Adipocyte (in vitro differentiated cells): ENCODE results near the gene ARFIP1.
"Not testable (repeated sequence)": the region's sequence is repeated elsewhere in the genome, so short reads cannot be mapped to it uniquely, and the experiment has no call there.

ENCODE experiments used
- DNase-seq: peaks from one replicate; pipeline ENCODE4 v3.0.0-alpha.2; 2015; ENCODE audit warnings: low read depth
- H3K27me3 ChIP-seq: replicated peaks from 2 replicates; pipeline ENCODE4 v1.7.0; 2013; ENCODE audit warnings: mild to moderate bottlenecking, low read length, moderate library complexity; ENCODE audit not compliant: control insufficient read depth, insufficient read depth
- H3K36me3 ChIP-seq: 2 replicates; pipeline ENCODE4 v1.7.0; 2013; ENCODE audit warnings: low read length, mild to moderate bottlenecking, moderate library complexity; ENCODE audit not compliant: control insufficient read depth, insufficient read depth, severe bottlenecking
- H3K4me1 ChIP-seq: 2 replicates; pipeline ENCODE4 v1.7.0; 2013; ENCODE audit warnings: mild to moderate bottlenecking, low read length, moderate library complexity; ENCODE audit not compliant: control insufficient read depth, insufficient read depth
- H3K4me3 ChIP-seq: 2 replicates; pipeline ENCODE4 v1.7.0; 2013; ENCODE audit warnings: mild to moderate bottlenecking, low read length, moderate library complexity
- H3K9ac ChIP-seq: 2 replicates; pipeline ENCODE4 v1.7.0; 2013; ENCODE audit warnings: mild to moderate bottlenecking, low read length, moderate library complexity
- H3K9me3 ChIP-seq: 2 replicates; pipeline ENCODE4 v1.7.0; 2013; ENCODE audit warnings: mild to moderate bottlenecking, low read length, moderate library complexity; ENCODE audit not compliant: control insufficient read depth

The ARFIP1 gene

DNA sequence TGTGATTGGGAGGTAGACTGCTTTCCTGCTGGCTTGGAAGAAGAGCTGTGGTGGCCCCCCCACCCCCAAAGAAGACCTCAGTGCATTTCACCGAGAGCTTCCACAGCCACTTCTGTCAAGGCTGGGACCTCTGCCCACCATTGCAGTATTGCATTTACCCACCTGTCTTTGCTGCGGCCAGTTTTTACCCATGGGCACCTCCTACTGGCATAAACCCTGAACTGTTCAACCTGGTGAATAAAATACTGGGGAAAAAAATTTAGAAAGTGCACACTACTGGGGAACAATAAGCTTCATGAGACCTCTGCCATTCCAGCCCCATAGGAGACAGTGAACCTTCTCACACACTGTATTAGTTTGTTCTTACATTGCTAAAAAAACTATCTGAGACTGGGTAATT lies 40.3 kb downstream of the ARFIP1 start:
- Histone ChIP-seq H3K9me3 (no peaks in the 10 kb centered on the region), H3K27me3 (no peaks in the 10 kb centered on the region), H3K36me3 (peaks cover 5% of the 10 kb centered on the region), H3K4me1 (peaks cover 18% of the 10 kb centered on the region), H3K4me3 (no peak overlapping the region), H3K9ac (no peak overlapping the region)
- no peak for DNase-seq

DNA sequence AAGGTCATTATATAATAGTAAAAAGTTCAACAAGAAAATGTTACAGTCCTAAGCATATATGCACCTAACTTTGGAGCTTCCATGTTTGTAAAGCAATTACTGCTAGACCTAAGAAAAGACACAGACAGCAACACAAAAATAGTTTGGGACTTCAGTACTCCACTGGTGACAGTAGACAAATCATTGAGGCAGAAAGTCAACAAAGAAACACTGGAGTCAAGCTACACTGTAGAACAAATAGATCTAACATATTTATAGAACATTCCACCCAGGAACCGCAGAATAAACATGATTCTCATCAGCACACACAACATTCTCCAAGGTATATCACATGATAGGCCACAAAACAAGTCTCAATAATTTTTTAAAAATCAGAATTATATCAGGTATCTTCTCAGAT lies 42.6 kb downstream of the ARFIP1 start:
- peaks cover 8% of the 10 kb centered on the region for H3K4me1 ChIP-seq
- no peak overlapping the region for H3K4me3 ChIP-seq
- no peaks in the 10 kb centered on the region for H3K9me3 ChIP-seq

DNA sequence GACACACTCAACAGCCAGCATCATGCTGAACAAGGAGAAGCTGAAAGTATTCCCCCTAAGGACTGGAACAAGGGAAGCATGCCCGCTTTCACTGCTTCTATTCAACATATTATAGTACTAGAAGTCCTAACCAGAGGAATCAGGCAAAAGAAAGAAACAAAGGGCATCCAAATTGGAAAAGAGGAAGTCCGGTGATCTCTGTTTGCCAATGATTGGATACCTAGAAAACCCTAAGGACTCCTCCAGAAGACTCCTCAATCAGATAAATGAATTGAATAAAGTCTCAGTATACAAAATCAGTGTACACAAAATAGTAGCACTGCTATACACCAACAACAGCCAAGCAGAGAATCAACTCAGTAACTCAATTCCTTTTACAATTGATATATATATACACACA lies 44.8 kb downstream of the ARFIP1 start:
- no peaks in the 10 kb centered on the region for H3K27me3 ChIP-seq
- no peaks in the 10 kb centered on the region for H3K9me3 ChIP-seq
- H3K9ac ChIP-seq, result no peak overlapping the region
- no peak for DNase-seq
- no peak overlapping the region for H3K4me3 ChIP-seq
- H3K36me3 ChIP-seq, result peaks cover under 1% of the 10 kb centered on the region
- no peaks in the 10 kb centered on the region for H3K4me1 ChIP-seq

More for the DNA sequence above, 42.6 kb downstream of the ARFIP1 start:
- Histone ChIP-seq H3K36me3 (peaks cover 5% of the 10 kb centered on the region), H3K9ac (no peak overlapping the region), H3K27me3 (no peaks in the 10 kb centered on the region)
- DNase-seq, result no peak

DNA sequence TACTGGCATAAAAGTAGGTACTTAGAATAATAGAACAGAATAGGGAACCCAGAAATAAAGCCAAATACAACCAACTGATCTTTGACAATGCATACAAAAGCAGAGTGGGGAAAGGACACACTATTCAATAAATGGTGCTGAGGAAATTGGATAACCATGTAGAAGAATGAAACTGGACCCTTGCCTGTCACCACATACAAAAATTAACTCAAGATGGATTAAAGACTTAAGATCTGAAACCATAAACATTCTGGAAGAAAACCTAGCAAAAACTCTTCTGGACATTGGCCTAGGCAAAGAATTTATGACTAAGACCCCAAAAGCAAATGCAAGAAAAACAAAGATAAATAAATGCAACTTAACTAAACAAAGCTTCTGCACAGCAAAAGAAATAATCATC lies 45.6 kb downstream of the ARFIP1 start:
- Histone ChIP-seq H3K36me3 (peaks cover 5% of the 10 kb centered on the region), H3K4me1 (no peaks in the 10 kb centered on the region), H3K9ac (no peak overlapping the region), H3K27me3 (no peaks in the 10 kb centered on the region), H3K9me3 (no peaks in the 10 kb centered on the region), H3K4me3 (no peak overlapping the region)
- DNase-seq, result peak; percentile 15

DNA sequence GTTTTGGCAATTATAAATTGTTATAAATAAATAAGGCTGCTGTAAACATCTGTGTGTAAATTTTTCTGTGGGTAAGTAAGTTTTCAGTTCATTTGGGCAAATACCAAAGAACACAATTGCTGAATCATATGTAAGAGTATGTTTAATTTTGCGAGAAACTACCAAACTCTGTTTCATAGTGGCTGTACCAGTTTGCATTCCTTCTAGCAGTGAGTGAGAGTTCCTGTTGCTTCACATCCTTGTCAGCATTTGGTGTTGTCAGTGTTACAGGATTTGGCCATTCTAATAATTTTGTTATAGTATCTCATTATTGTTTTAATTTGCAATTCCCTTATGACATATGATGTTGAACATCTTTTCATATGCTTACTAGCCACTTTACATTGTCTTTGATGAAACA lies 48.4 kb downstream of the ARFIP1 start:
- H3K27me3 ChIP-seq, result no peaks in the 10 kb centered on the region
- H3K4me1 ChIP-seq, result no peaks in the 10 kb centered on the region
- H3K36me3 ChIP-seq, result peaks cover 13% of the 10 kb centered on the region
- no peak overlapping the region for H3K4me3 ChIP-seq
- DNase-seq, result no peak
- H3K9me3 ChIP-seq, result no peaks in the 10 kb centered on the region
- H3K9ac ChIP-seq, result no peak overlapping the region

DNA sequence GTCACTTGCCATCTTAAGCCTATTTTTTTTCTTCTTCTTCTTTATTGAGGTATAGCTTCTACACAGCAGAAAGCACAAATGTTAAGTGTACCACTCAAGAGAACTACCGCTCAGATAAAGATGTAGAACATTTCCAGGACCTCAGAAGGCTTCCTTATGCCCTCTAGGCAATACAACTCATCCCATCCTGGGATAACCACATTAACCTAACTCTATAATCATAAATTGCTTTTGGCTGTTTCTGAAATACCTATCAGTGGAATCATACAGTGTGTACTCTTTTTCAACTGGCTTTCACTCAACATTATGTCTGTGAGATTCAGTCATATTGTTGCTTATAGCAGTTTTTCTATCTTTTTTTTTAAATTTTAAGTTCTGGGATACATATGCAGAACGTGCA lies 51.7 kb downstream of the ARFIP1 start:
- no peaks in the 10 kb centered on the region for H3K4me1 ChIP-seq
- H3K36me3 ChIP-seq, result peaks cover 33% of the 10 kb centered on the region
- no peaks in the 10 kb centered on the region for H3K27me3 ChIP-seq
- H3K4me3 ChIP-seq, result no peak overlapping the region
- no peak for DNase-seq
- H3K9ac ChIP-seq, result no peak overlapping the region
- no peaks in the 10 kb centered on the region for H3K9me3 ChIP-seq

DNA sequence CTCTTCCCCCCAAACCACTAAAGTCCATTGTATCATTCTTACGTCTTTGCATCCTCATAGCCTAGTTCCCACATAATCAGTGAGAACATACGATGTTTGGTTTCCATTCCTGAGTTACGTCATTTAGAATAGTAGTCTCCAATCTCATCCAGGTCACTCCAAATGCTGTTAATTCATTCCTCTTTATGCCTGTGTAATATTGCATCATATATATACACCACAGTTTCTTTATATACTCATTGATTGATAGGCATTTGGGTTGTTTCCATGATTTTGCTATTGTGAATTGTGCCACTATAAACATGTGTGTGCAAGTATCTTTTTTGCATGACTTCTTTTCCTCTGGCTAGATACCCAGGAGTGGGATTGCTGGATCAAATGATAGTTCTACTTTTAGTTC lies 57.2 kb downstream of the ARFIP1 start:
- Histone ChIP-seq H3K27me3 (no peaks in the 10 kb centered on the region), H3K9ac (no peak overlapping the region), H3K4me3 (no peak overlapping the region), H3K4me1 (no peaks in the 10 kb centered on the region), H3K36me3 (peaks cover 30% of the 10 kb centered on the region), H3K9me3 (no peaks in the 10 kb centered on the region)
- no peak for DNase-seq

DNA sequence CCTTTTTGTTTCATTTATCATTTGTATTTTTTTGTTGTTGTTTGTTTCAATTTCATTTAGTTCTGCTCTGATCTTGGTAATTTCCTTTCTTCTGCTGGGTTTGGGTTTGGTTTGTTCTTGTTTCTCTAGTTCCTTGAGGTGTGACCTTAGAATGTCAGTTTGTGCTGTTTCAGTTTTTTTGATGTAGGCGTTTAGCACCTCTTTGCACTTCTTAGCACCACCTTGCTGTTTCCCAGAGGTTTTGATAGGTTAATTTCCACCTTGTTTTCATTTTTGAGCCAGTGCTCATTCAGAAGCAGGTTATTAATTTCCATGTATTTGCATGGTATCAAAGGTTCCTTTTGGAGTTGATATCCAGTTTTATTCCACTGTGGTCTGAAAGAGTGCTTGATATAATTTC lies 60.0 kb downstream of the ARFIP1 start:
- peaks cover 13% of the 10 kb centered on the region for H3K36me3 ChIP-seq
- not testable (repeated sequence) for H3K27me3 ChIP-seq, H3K9ac ChIP-seq, H3K4me1 ChIP-seq, DNase-seq, H3K4me3 ChIP-seq, H3K9me3 ChIP-seq

DNA sequence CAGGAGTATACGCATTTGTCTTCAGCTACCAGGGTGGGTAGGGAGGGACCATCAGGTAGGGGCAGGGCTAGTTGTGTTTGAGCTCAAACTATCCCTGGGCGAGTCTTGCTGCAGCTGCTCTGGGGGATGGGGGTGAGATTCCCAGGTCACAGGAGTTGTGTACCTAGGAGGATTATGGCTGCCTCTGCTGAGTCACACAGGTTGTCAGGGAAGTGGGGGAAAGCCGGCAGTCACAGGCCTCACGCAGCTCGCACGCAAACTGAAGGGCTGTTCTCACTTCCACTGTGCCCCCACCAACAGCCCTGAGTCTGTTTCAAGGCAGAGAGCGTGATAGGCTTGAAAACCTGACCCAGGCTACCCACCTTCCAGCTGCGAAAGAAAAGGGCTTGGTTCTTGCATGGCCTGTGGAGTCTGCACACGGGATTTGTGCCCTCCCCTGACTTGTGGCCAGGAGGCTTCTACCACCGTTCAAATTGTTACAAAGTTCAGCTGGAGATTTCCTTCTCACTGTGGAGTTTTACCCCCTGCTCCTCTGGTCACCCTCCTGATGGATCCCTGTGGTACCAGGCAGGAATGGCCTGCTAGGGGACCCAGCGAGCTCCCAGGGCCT lies 63.8 kb downstream of the ARFIP1 start:
- H3K4me3 ChIP-seq, result no peak overlapping the region

DNA sequence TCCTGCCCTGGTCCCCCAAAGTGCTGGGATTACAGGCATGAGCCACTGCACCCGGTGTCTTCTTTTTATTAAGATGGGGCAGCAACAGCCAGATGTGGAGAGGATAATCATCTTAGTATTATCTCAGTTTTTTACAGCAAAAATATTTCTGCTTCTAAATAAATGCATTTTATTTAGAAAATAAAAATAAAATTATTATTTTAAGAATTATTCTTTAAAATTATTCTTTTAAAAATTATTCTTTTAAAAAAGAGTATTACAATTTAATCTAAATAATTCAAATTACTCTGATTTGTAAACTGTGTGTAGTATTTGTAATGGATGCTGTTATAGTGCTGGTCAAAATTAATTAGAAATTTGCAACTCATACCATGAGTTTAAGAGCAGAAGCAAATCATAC lies 67.6 kb downstream of the ARFIP1 start:
- no peaks in the 10 kb centered on the region for H3K9me3 ChIP-seq
- no peaks in the 10 kb centered on the region for H3K27me3 ChIP-seq
- no peaks in the 10 kb centered on the region for H3K36me3 ChIP-seq
- peaks cover 10% of the 10 kb centered on the region for H3K4me1 ChIP-seq
- DNase-seq, result no peak
- no peak overlapping the region for H3K9ac ChIP-seq
- no peak overlapping the region for H3K4me3 ChIP-seq

More for the DNA sequence above, 63.8 kb downstream of the ARFIP1 start:
- Histone ChIP-seq H3K9ac (no peak overlapping the region), H3K36me3 (peaks cover 4% of the 10 kb centered on the region), H3K4me1 (no peaks in the 10 kb centered on the region), H3K9me3 (no peaks in the 10 kb centered on the region), H3K27me3 (no peaks in the 10 kb centered on the region)
- DNase-seq, result no peak

DNA sequence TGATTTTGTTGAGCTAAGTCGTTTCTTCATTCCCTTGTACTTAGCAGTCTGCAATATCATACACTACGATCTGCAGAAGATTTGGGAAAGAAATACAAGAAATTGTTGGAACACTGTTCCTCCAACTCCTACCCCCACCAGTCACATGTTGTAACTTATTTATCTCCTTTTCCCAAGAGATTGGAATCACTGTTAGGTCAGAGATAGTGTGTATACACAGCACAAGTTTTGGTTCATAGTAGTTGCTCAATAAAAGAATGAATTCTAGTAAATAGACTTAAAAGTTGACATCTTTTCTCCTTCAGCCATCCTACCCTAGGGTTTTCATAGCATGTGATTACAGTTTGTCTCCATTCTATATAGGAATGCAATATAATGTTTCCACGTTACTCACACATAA lies 68.8 kb downstream of the ARFIP1 start:
- DNase-seq, result no peak
- Histone ChIP-seq H3K27me3 (no peaks in the 10 kb centered on the region), H3K9me3 (peaks cover 9% of the 10 kb centered on the region), H3K4me3 (no peak overlapping the region), H3K9ac (no peak overlapping the region), H3K4me1 (peaks cover 10% of the 10 kb centered on the region), H3K36me3 (no peaks in the 10 kb centered on the region)

DNA sequence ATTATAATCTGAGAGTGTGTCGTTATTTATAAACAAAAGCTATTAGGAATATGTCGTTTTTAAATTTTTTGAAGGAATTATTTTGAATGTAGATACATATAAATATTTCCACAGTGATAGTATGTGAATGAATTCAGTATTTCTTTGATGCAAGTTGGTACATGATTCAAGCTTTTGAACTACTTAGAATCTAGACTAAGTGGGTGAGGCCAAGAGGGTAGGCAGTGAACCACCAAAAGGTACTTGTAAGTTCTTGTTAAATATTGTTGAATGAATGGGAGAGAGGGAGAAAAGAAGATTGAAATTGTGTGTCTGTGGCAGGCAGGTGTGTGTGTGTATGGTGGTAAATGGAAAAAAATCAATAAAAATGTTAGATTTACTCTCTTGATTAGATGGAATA lies 69.6 kb downstream of the ARFIP1 start:
- no peak overlapping the region for H3K9ac ChIP-seq
- no peaks in the 10 kb centered on the region for H3K36me3 ChIP-seq
- H3K4me1 ChIP-seq, result peaks cover 10% of the 10 kb centered on the region
- no peak for DNase-seq
- no peak overlapping the region for H3K4me3 ChIP-seq
- H3K27me3 ChIP-seq, result no peaks in the 10 kb centered on the region
- peaks cover 17% of the 10 kb centered on the region for H3K9me3 ChIP-seq
